ENCODE results near the gene ZNF117. TPM values are rescaled to one million over a fixed set of nuclear protein-coding genes. Genes with fewer than 3 reads are reported as not detected.

The ZNF117 gene
- total and polyA plus RNA-seq, 2 of the 8 experiments (the other 6 are each of a cell fraction or from before 2014, with no cell fraction given) = 2.9 to 13.0 TPM

- FAIRE-seq = no peak
- peaks cover 2 to 22% (median 6%) of the 10 kb centered on the region in 4 experiments; a peak in 7 of 8 replicates for H3K36me3 ChIP-seq (ENCODE audit: control insufficient read depth in 2 of 4, insufficient read depth in 4 of 4, low read length in 3 of 4)
- H2BK12ac ChIP-seq (ENCODE audit: low read depth, low read length) = no peak overlapping the region
Observed at GRCh38 chr7:65002972-65003585, 12.2 kb upstream of the ZNF117 start.

More at GRCh38 chr7:65002972-65003585, 12.2 kb upstream of the ZNF117 start:
- Histone ChIP-seq H2BK120ac (replicated peaks; ENCODE audit: low read depth, low read length) (no peak overlapping the region), H3K23ac (ENCODE audit: insufficient read length) (no peak overlapping the region), H3K23me2 (ENCODE audit: low read depth, low read length) (0 out of 2 replicates have a peak, but pooled peaks cover 2% of the 10 kb centered on the region), H3K9ac (replicated peaks in 1 of 4; ENCODE audit: extremely low read depth in 1 of 4, low read depth in 3 of 4, low read length in 3 of 4) (no peak overlapping the region), H3K27ac (ENCODE audit: low read depth, low read length) (no peak overlapping the region), H2BK15ac (ENCODE audit: low read length) (no peak overlapping the region), H3K79me2 (ENCODE audit: control insufficient read depth in 1 of 2, insufficient read depth in 2 of 2, low read length in 2 of 2) (peaks cover 0 to 49% of the 10 kb centered on the region in 2 experiments; a peak in 3 of 4 replicates), H3K9me3 (ENCODE audit: insufficient read depth in 2 of 2, low read depth in 1 of 2, low read length in 1 of 2) (peaks cover 15 to 16% of the 10 kb centered on the region in 2 experiments), H3K14ac (ENCODE audit: insufficient read length) (no peak overlapping the region), H3K79me1 (ENCODE audit: low read depth, low read length) (peaks cover 6% of the 10 kb centered on the region), H4K5ac (ENCODE audit: insufficient read length, low read depth, low read length) (no peak overlapping the region), H2BK5ac (ENCODE audit: low read depth, low read length) (no peak overlapping the region), H3K18ac (ENCODE audit: extremely low read depth, low read length) (no peak overlapping the region), H3K4me1 (replicated peaks in 1 of 4; ENCODE audit: control insufficient read depth in 3 of 4, insufficient read depth in 4 of 4, low read length in 3 of 4) (peaks cover 2 to 7% (median 3%) of the 10 kb centered on the region in 4 experiments; a peak in 6 of 7 replicates), H2AK5ac (ENCODE audit: low read depth, low read length) (no peak overlapping the region), H3K4me2 (ENCODE audit: insufficient read depth in 1 of 2, low read depth in 2 of 2, low read length in 2 of 2) (no peak overlapping the region), H2BK20ac (ENCODE audit: low read length) (no peak overlapping the region), H4K20me1 (replicated peaks in 1 of 2; ENCODE audit: control insufficient read depth in 1 of 2, insufficient read depth in 2 of 2, low read length in 2 of 2) (no peaks in the 10 kb centered on the region), H3K56ac (replicated peaks; ENCODE audit: insufficient read length, low read depth, low read length) (no peak overlapping the region), H3K4ac (replicated peaks; ENCODE audit: insufficient read length, low read depth, low read length) (no peak overlapping the region), H3K27me3 (replicated peaks in 1 of 4; ENCODE audit: control insufficient read depth in 3 of 4, extremely low read depth in 1 of 4, insufficient read depth in 3 of 4, low read length in 3 of 4) (no peaks in the 10 kb centered on the region), H2AFZ (ENCODE audit: low read length) (no peak overlapping the region), H3K4me3 (ENCODE audit: extremely low read depth in 1 of 4, insufficient read depth in 2 of 4, low read depth in 3 of 4, low read length in 4 of 4) (no peak overlapping the region), H4K91ac (replicated peaks; ENCODE audit: insufficient read length, low read length) (no peak overlapping the region), H4K8ac (ENCODE audit: extremely low read depth, insufficient read depth, low read length) (no peak overlapping the region)
- 91% methylated on average over 2 of the region's 2 CpGs; no CpG with 5 or more reads in 1 of the 2 experiments for WGBS, 2 experiments (ENCODE audit: extremely low coverage in 1 of 2, insufficient coverage in 1 of 2, insufficient read length in 1 of 2, insufficient replicate concordance in 2 of 2, low coverage in 1 of 2, low lambda C conversion rate in 2 of 2, missing lambda C conversion rate in 1 of 2)
- ChIA-PET CTCF (ENCODE audit: partially characterized antibody) (interaction anchor here (0.9 to 1.3 kb wide), 2 partner anchors 9 to 35 kb away, joined by 3 read pairs; no protein-coding TSS in a partner anchor), POLR2A (ENCODE audit: partially characterized antibody) (interaction anchor here (0.8 kb wide), 1 partner anchor 200 kb away, joined by 3 read pairs; no protein-coding TSS in a partner anchor)
- no peak for TF ChIP-seq CBX5 (IDR thresholded peaks at IDR 0.05; ENCODE audit: low read depth, low read length)
- no peak for TF ChIP-seq GABPA (IDR thresholded peaks at IDR 0.05; ENCODE audit: borderline replicate concordance, insufficient read depth, low read length)
- no peak for TF ChIP-seq SRF (IDR thresholded peaks at IDR 0.05; ENCODE audit: low read depth, low read length)
- no peak for TF ChIP-seq FOSL1 (IDR thresholded peaks at IDR 0.05; ENCODE audit: insufficient read depth, low read depth, low read length)
- no peak for TF ChIP-seq KDM4A (IDR thresholded peaks at IDR 0.05; ENCODE audit: low read depth, low read length, severe bottlenecking)
- TF ChIP-seq SP2 (IDR thresholded peaks at IDR 0.05; ENCODE audit: low read length) = no peak
- no peak for TF ChIP-seq SAP30 (IDR thresholded peaks at IDR 0.05; ENCODE audit: insufficient read depth, insufficient replicate concordance, low read length)
- TF ChIP-seq HDAC2 (IDR thresholded peaks at IDR 0.05; ENCODE audit: borderline replicate concordance in 1 of 2, low read depth in 2 of 2, low read length in 2 of 2) = no peak
- no peak for TF ChIP-seq CHD2 (IDR thresholded peaks at IDR 0.05; ENCODE audit: low read length)
- no peak for DNase-seq (ENCODE audit: low read depth in 1 of 2, low spot score in 2 of 2)
